SK-N-SH treated with all-trans-retinoic acid at 6 μM for 48 hours (cell line): ENCODE results near the gene PTOV1.
A peak's percentile ranks its signal among the peaks of the same experiment; 100 is the strongest.

Experiments
- ATAC-seq: fragments of 200-7000 bp; cut with Tn5 transposase; 3 replicates; pipeline ENCODE4 v1.9.1; 2020; ENCODE audit warnings: mild to moderate bottlenecking, moderate library complexity
- ARNTL ChIP-seq: fragments of 450-650 bp; formaldehyde crosslinking; IDR thresholded peaks from 2 replicates; pipeline ENCODE4 v1.5.0; 2020; ENCODE audit warnings: low read depth, mild to moderate bottlenecking, moderate library complexity, borderline replicate concordance
- CSDC2 ChIP-seq: fragments of 250-450 bp; sonication (Bioruptor Pico); IDR thresholded peaks from 2 replicates; pipeline ENCODE4 v1.5.0; 2020; ENCODE audit warnings: mild to moderate bottlenecking, moderate library complexity
- ESRRG ChIP-seq: fragments of 250-450 bp; sonication (Bioruptor Pico); IDR thresholded peaks from 2 replicates; pipeline ENCODE4 v1.6.1; 2021; ENCODE audit warnings: mild to moderate bottlenecking
- GLIS3 ChIP-seq: fragments of 250-450 bp; sonication (Bioruptor Pico); IDR thresholded peaks from 2 replicates; pipeline ENCODE4 v1.5.0; 2020; ENCODE audit warnings: mild to moderate bottlenecking, moderate library complexity
- ISL1 ChIP-seq: fragments of 250-450 bp; sonication (Bioruptor Pico); IDR thresholded peaks from 2 replicates; pipeline ENCODE4 v2.1.2; 2022; ENCODE audit warnings: mild to moderate bottlenecking, moderate library complexity
- PATZ1 ChIP-seq: fragments of 250-450 bp; sonication (Bioruptor Pico); IDR thresholded peaks from 2 replicates; pipeline ENCODE4 v1.8.0; 2020; ENCODE audit warnings: mild to moderate bottlenecking, moderate library complexity, borderline replicate concordance
- SNAI2 ChIP-seq: fragments of 250-450 bp; sonication (Bioruptor Pico); IDR thresholded peaks from 2 replicates; pipeline ENCODE4 v1.5.0; 2020; ENCODE audit warnings: mild to moderate bottlenecking, moderate library complexity
- TCF4 ChIP-seq: fragments of 250-450 bp; sonication (Bioruptor Pico); IDR thresholded peaks from 2 replicates; pipeline ENCODE4 v1.8.0; 2021; ENCODE audit warnings: mild to moderate bottlenecking, moderate library complexity, borderline replicate concordance
- ZC3H10 ChIP-seq: fragments of 250-450 bp; sonication (Bioruptor Pico); IDR thresholded peaks from 2 replicates; pipeline ENCODE4 v1.5.1; 2021; ENCODE audit warnings: mild to moderate bottlenecking, moderate library complexity
- ZFP3 ChIP-seq: fragments of 250-450 bp; sonication (Bioruptor Pico); IDR thresholded peaks from 2 replicates; pipeline ENCODE4 v1.5.0; 2020; ENCODE audit warnings: mild to moderate bottlenecking, moderate library complexity
- ZFP30 ChIP-seq: fragments of 450-650 bp; formaldehyde crosslinking; IDR thresholded peaks from 2 replicates; pipeline ENCODE4 v1.5.0; 2022; ENCODE audit warnings: mild to moderate bottlenecking, moderate library complexity
- ZNF565 ChIP-seq: fragments of 450-650 bp; formaldehyde crosslinking; conservative IDR thresholded peaks from 2 replicates; pipeline ENCODE4 v1.5.0; 2020; ENCODE audit warnings: low read depth, mild to moderate bottlenecking, moderate library complexity
- ZNF70 ChIP-seq: fragments of 450-650 bp; formaldehyde crosslinking; IDR thresholded peaks from 2 replicates; pipeline ENCODE4 v1.5.0; 2020; ENCODE audit warnings: mild to moderate bottlenecking, moderate library complexity
- ZNF8 ChIP-seq: fragments of 450-650 bp; formaldehyde crosslinking; IDR thresholded peaks from 2 replicates; pipeline ENCODE4 v1.5.0; 2020; ENCODE audit warnings: mild to moderate bottlenecking, moderate library complexity
- TF ChIP-seq, protein P1 (sequence below): fragments of 250-450 bp; sonication (Bioruptor Pico); IDR thresholded peaks from 2 replicates; pipeline ENCODE4 v1.5.0; 2020; ENCODE audit warnings: mild to moderate bottlenecking, moderate library complexity
- TF ChIP-seq, protein P2 (sequence below): fragments of 250-450 bp; sonication (Bioruptor Pico); IDR thresholded peaks from 2 replicates; pipeline ENCODE4 v1.8.0; 2021; ENCODE audit warnings: low read depth, mild to moderate bottlenecking, moderate library complexity, borderline replicate concordance
- TF ChIP-seq, protein P3 (sequence below): fragments of 250-450 bp; sonication (Bioruptor Pico); IDR thresholded peaks from 2 replicates; pipeline ENCODE4 v1.5.1; 2021; ENCODE audit warnings: mild to moderate bottlenecking, moderate library complexity
- TF ChIP-seq, protein P4 (sequence below): fragments of 250-450 bp; sonication (Bioruptor Pico); IDR thresholded peaks from 2 replicates; pipeline ENCODE4 v1.5.1; 2020; ENCODE audit warnings: low read depth, mild to moderate bottlenecking, moderate library complexity

PTOV1 gene

DNA sequence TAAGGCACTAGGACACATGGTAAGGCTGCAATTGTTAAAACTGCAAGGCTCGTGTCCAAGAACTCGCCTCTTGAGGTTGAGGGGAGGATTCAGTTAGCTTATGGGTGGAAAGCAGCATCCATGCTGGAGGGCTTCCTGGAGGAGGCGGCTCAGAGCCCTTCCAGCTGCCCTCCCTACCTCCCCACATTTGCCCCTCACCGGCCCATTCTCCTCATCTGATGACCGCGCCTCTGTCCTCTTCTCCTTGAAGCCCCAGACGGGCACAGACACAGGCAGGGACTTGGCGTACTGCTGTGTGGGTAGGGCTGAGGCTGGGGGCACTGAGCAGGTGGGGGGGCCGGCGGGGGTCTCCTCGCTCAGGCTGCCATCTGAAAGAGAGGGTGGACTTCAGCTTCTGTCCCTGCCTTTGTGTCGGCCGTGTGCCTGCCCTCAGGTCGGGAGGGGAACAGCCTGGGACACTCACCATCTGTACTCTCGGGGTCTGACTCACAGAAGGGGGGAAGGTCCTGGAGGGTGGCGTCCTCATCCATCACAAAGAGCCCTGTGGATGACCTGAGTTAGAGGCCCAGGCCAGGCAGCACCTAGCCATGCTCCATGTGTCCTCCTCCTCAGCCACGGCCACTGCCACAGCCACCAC is 20.5 kb downstream of the PTOV1 start:
- TF ChIP-seq CSDC2 (CRISPR knock-in tag) (no peak), ZFP3 (CRISPR knock-in tag) (no peak), ZNF70 (CRISPR knock-in tag) (no peak), ZNF565 (CRISPR knock-in tag) (no peak), ZFP30 (CRISPR knock-in tag) (no peak), PATZ1 (CRISPR knock-in tag) (no peak), ISL1 (CRISPR knock-in tag) (no peak), ZC3H10 (CRISPR knock-in tag) (no peak)
- TF ChIP-seq, protein P1, sequence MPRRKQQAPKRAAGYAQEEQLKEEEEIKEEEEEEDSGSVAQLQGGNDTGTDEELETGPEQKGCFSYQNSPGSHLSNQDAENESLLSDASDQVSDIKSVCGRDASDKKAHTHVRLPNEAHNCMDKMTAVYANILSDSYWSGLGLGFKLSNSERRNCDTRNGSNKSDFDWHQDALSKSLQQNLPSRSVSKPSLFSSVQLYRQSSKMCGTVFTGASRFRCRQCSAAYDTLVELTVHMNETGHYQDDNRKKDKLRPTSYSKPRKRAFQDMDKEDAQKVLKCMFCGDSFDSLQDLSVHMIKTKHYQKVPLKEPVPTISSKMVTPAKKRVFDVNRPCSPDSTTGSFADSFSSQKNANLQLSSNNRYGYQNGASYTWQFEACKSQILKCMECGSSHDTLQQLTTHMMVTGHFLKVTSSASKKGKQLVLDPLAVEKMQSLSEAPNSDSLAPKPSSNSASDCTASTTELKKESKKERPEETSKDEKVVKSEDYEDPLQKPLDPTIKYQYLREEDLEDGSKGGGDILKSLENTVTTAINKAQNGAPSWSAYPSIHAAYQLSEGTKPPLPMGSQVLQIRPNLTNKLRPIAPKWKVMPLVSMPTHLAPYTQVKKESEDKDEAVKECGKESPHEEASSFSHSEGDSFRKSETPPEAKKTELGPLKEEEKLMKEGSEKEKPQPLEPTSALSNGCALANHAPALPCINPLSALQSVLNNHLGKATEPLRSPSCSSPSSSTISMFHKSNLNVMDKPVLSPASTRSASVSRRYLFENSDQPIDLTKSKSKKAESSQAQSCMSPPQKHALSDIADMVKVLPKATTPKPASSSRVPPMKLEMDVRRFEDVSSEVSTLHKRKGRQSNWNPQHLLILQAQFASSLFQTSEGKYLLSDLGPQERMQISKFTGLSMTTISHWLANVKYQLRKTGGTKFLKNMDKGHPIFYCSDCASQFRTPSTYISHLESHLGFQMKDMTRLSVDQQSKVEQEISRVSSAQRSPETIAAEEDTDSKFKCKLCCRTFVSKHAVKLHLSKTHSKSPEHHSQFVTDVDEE (CRISPR knock-in tag) = no peak
- no peak for ATAC-seq

- no peak for TF ChIP-seq TCF4
- TF ChIP-seq ZFP3 (CRISPR knock-in tag) = peak; percentile 97
- no peak for ATAC-seq
These were observed 21.5 kb downstream of the PTOV1 start for GRCh38 chr19:49872245-49873128.

DNA sequence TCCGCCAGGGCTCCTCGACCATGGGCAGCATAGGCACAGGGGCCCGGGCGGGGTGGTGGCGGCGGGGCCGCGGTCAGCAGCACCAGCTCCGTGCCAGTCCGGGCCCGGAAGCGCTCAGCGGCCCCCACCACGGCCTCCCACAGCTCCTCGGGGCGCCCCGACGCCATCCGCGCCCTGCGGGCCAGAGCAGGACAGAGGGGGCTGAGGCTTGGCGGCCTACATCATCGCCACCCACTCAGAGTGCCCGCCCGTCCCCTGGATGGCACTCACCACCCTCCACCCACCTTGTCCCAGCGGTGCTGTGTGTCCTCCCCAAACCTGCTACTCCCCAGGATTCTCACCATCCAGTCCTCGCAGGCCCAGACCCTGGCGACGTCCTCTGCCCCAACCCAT is 22.2 kb downstream of the PTOV1 start:
- TF ChIP-seq GLIS3 (CRISPR knock-in tag) (no peak), ISL1 (CRISPR knock-in tag) (no peak), ESRRG (CRISPR knock-in tag) (no peak), ARNTL (CRISPR knock-in tag) (no peak), ZNF8 (CRISPR knock-in tag) (no peak), ZFP30 (CRISPR knock-in tag) (no peak), SNAI2 (CRISPR knock-in tag) (no peak)
- TF ChIP-seq, protein P2, sequence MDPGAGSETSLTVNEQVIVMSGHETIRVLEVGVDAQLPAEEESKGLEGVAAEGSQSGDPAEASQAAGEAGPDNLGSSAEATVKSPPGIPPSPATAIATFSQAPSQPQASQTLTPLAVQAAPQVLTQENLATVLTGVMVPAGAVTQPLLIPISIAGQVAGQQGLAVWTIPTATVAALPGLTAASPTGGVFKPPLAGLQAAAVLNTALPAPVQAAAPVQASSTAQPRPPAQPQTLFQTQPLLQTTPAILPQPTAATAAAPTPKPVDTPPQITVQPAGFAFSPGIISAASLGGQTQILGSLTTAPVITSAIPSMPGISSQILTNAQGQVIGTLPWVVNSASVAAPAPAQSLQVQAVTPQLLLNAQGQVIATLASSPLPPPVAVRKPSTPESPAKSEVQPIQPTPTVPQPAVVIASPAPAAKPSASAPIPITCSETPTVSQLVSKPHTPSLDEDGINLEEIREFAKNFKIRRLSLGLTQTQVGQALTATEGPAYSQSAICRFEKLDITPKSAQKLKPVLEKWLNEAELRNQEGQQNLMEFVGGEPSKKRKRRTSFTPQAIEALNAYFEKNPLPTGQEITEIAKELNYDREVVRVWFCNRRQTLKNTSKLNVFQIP (CRISPR knock-in tag) = no peak
- TF ChIP-seq, protein P3, sequence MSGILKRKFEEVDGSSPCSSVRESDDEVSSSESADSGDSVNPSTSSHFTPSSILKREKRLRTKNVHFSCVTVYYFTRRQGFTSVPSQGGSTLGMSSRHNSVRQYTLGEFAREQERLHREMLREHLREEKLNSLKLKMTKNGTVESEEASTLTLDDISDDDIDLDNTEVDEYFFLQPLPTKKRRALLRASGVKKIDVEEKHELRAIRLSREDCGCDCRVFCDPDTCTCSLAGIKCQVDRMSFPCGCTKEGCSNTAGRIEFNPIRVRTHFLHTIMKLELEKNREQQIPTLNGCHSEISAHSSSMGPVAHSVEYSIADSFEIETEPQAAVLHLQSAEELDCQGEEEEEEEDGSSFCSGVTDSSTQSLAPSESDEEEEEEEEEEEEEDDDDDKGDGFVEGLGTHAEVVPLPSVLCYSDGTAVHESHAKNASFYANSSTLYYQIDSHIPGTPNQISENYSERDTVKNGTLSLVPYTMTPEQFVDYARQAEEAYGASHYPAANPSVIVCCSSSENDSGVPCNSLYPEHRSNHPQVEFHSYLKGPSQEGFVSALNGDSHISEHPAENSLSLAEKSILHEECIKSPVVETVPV (CRISPR knock-in tag) = no peak
- TF ChIP-seq, protein P4, sequence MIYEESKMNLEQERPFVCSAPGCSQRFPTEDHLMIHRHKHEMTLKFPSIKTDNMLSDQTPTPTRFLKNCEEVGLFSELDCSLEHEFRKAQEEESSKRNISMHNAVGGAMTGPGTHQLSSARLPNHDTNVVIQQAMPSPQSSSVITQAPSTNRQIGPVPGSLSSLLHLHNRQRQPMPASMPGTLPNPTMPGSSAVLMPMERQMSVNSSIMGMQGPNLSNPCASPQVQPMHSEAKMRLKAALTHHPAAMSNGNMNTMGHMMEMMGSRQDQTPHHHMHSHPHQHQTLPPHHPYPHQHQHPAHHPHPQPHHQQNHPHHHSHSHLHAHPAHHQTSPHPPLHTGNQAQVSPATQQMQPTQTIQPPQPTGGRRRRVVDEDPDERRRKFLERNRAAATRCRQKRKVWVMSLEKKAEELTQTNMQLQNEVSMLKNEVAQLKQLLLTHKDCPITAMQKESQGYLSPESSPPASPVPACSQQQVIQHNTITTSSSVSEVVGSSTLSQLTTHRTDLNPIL = no peak
- no peak for ATAC-seq

GRCh38 chr19:49873834-49874233 is 22.9 kb downstream of the PTOV1 start:
- TF ChIP-seq, protein P2 (CRISPR knock-in tag) = no peak
- TF ChIP-seq, protein P4 = no peak
- no peak for ATAC-seq
